WTC11 (cell line): Measurements from ENCODE around the gene IL17RC. TPM values are rescaled to one million over a fixed set of nuclear protein-coding genes. Genes with fewer than 3 reads are reported as not detected.
"Not testable (repeated sequence)": the region's sequence is repeated elsewhere in the genome, so short reads cannot be mapped to it uniquely, and the experiment has no call there.

Experiments
- ATAC-seq: fragments of 200-7000 bp; cut with Tn5 transposase; 2 replicates; pipeline ENCODE4 v1.10.0; 2021; ENCODE audit warnings: mild to moderate bottlenecking, moderate library complexity
- CTCF ChIA-PET: fragments of 300-600 bp; sonication (Branson Sonifier 250); formaldehyde crosslinking; loops from one replicate; lab custom pipeline; 2021; ENCODE audit warnings: antibody characterized with exemption; lab: Charles Lee
- POLR2A ChIA-PET: fragments of 350-600 bp; sonication (Branson Sonifier 250); formaldehyde crosslinking; loops from one replicate; lab custom pipeline; 2021; ENCODE audit warnings: antibody characterized with exemption; lab: Charles Lee
- DNase-seq: peaks from one replicate; pipeline ENCODE4 v3.0.0; 2021; ENCODE audit warnings: low spot score
- H3K27ac Mint-ChIP-seq: 2 replicates; pipeline ENCODE4 v1.8.0; 2021; ENCODE audit warnings: mixed read lengths
- H3K27me3 Mint-ChIP-seq: 2 replicates; pipeline ENCODE4 v1.8.0; 2021; ENCODE audit warnings: low read depth, mild to moderate bottlenecking, moderate library complexity, mixed read lengths
- H3K36me3 Mint-ChIP-seq: 2 replicates; pipeline ENCODE4 v1.8.0; 2021; ENCODE audit warnings: mixed read lengths
- H3K4me1 Mint-ChIP-seq: 2 replicates; pipeline ENCODE4 v1.8.0; 2022; ENCODE audit warnings: mixed read lengths
- H3K4me3 Mint-ChIP-seq: 2 replicates; pipeline ENCODE4 v1.8.0; 2021; ENCODE audit warnings: mild to moderate bottlenecking, moderate library complexity, mixed read lengths
- H3K9me3 Mint-ChIP-seq: 2 replicates; pipeline ENCODE4 v1.8.0; 2021; ENCODE audit warnings: mixed read lengths
- ESRRA ChIP-seq: sonication (generic); formaldehyde crosslinking; IDR thresholded peaks from 2 replicates; pipeline ENCODE4 v1.8.1; 2022; ENCODE audit warnings: mild to moderate bottlenecking, missing genetic modification reagents, borderline replicate concordance
- FOXJ3 ChIP-seq: sonication (generic); formaldehyde crosslinking; IDR thresholded peaks from 2 replicates; pipeline ENCODE4 v1.9.0; 2021; ENCODE audit warnings: missing genetic modification reagents, mild to moderate bottlenecking, borderline replicate concordance
- GRHL2 ChIP-seq: fragments of 250-450 bp; sonication (Bioruptor Pico); IDR thresholded peaks from 2 replicates; pipeline ENCODE4 v1.8.0; 2022; ENCODE audit warnings: mild to moderate bottlenecking, moderate library complexity; ENCODE audit not compliant: insufficient replicate concordance, severe bottlenecking
- NFATC4 ChIP-seq: fragments of 250-450 bp; sonication (Bioruptor Pico); IDR thresholded peaks from 2 replicates; pipeline ENCODE4 v1.9.0; 2021; ENCODE audit warnings: mild to moderate bottlenecking
- NR2C2 ChIP-seq: sonication (generic); formaldehyde crosslinking; IDR thresholded peaks from 2 replicates; pipeline ENCODE4 v1.8.0; 2022; ENCODE audit warnings: mild to moderate bottlenecking, missing genetic modification reagents
- NR3C1 ChIP-seq: sonication (generic); formaldehyde crosslinking; conservative IDR thresholded peaks from 2 replicates; pipeline ENCODE4 v1.8.1; 2023; ENCODE audit warnings: low read depth, mild to moderate bottlenecking, missing genetic modification reagents
- TEAD1 ChIP-seq: sonication (generic); formaldehyde crosslinking; IDR thresholded peaks from 2 replicates; pipeline ENCODE4 v1.8.0; 2022; ENCODE audit warnings: mild to moderate bottlenecking, missing genetic modification reagents
- ZNF138 ChIP-seq: sonication (generic); formaldehyde crosslinking; conservative IDR thresholded peaks from 2 replicates; pipeline ENCODE4 v1.8.1; 2022; ENCODE audit warnings: mild to moderate bottlenecking, moderate library complexity, missing genetic modification reagents
- ZNF219 ChIP-seq: sonication (generic); formaldehyde crosslinking; IDR thresholded peaks from 2 replicates; pipeline ENCODE4 v1.8.0; 2023; ENCODE audit warnings: missing genetic modification reagents, mild to moderate bottlenecking, borderline replicate concordance
- ZNF232 ChIP-seq: sonication (generic); formaldehyde crosslinking; IDR thresholded peaks from 2 replicates; pipeline ENCODE4 v1.8.0; 2022; ENCODE audit warnings: mild to moderate bottlenecking, missing genetic modification reagents
- ZNF396 ChIP-seq: fragments of 250-450 bp; sonication (Bioruptor Pico); IDR thresholded peaks from 2 replicates; pipeline ENCODE4 v1.8.0; 2021; ENCODE audit warnings: mild to moderate bottlenecking, moderate library complexity, borderline replicate concordance
- total RNA-seq: library from RNA; stranded (reverse); gene quantifications from 3 replicates; pipeline ENCODE4 v1.2.3, GENCODE V29; 2021
- TF ChIP-seq, protein P1 (sequence below): sonication (generic); formaldehyde crosslinking; conservative IDR thresholded peaks from 2 replicates; pipeline ENCODE4 v1.8.1; 2022; ENCODE audit warnings: mild to moderate bottlenecking, missing genetic modification reagents
- TF ChIP-seq, protein P2 (sequence below): sonication (generic); formaldehyde crosslinking; IDR thresholded peaks from 2 replicates; pipeline ENCODE4 v1.8.0; 2022; ENCODE audit warnings: mild to moderate bottlenecking, missing genetic modification reagents
- TF ChIP-seq, protein P3 (sequence below): fragments of 250-450 bp; sonication (Bioruptor Pico); IDR thresholded peaks from 2 replicates; pipeline ENCODE4 v1.9.0; 2021; ENCODE audit warnings: mild to moderate bottlenecking
- TF ChIP-seq, protein P4 (sequence below): fragments of 250-450 bp; sonication (Bioruptor Pico); IDR thresholded peaks from 2 replicates; pipeline ENCODE4 v1.8.0; 2021; ENCODE audit warnings: mild to moderate bottlenecking
- TF ChIP-seq, protein P5 (sequence below): sonication (generic); formaldehyde crosslinking; IDR thresholded peaks from 2 replicates; pipeline ENCODE4 v1.8.0; 2022; ENCODE audit warnings: mild to moderate bottlenecking, missing genetic modification reagents
- TF ChIP-seq, protein P6 (sequence below): sonication (generic); formaldehyde crosslinking; IDR thresholded peaks from 2 replicates; pipeline ENCODE4 v1.8.0; 2022; ENCODE audit warnings: missing genetic modification reagents
- TF ChIP-seq, protein P7 (sequence below): fragments of 250-450 bp; sonication (Bioruptor Pico); IDR thresholded peaks from 2 replicates; pipeline ENCODE4 v2.1.2; 2022; ENCODE audit warnings: mild to moderate bottlenecking, moderate library complexity

IL17RC gene
- total RNA-seq, 1 experiment from 2014 or later: 10.1 TPM

DNA sequence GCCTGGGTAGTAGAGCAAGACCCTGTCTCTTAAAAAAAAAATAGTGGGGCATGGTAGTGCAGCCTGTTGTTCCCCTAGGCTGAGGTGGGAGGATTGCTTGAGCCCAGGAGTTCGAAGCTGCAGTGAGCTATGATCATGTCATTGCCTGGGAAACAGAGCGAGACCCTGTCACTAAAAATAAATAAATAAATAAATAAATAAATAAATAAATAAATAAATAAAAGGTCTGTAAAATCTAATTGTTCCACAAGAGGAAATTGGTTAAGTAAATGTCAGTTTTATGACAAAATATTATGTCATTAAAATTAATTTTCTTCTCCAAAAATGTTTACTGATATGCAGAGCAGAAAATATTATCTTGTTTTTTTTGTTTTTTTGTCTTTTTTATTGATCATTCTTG, 22.1 kb downstream of the IL17RC start:
- no peaks in the 10 kb centered on the region for H3K27me3 Mint-ChIP-seq
- H3K36me3 Mint-ChIP-seq: peaks cover 34% of the 10 kb centered on the region
- ATAC-seq (no peak), DNase-seq (no peak)
- H3K9me3 Mint-ChIP-seq: peaks cover 3% of the 10 kb centered on the region; the same call in 1 of the 2 replicates
- H3K27ac Mint-ChIP-seq: no peak overlapping the region
- ChIA-PET POLR2A (no interaction called here), CTCF (interaction anchor here (0.6 kb wide), 1 partner anchor 8 kb away, joined by 3 read pairs; no protein-coding TSS in a partner anchor)
- TF ChIP-seq NR3C1 (CRISPR knock-in tag): no peak
- no peak for TF ChIP-seq ZNF396 (CRISPR knock-in tag)
- TF ChIP-seq FOXJ3: no peak
- TF ChIP-seq GRHL2 (CRISPR knock-in tag): no peak
- TF ChIP-seq ZNF232 (CRISPR knock-in tag): no peak
- TF ChIP-seq NR2C2 (CRISPR knock-in tag): no peak
- TF ChIP-seq ZNF219 (CRISPR knock-in tag): no peak
- no peak for TF ChIP-seq NFATC4 (CRISPR knock-in tag)
- TF ChIP-seq, protein P1, sequence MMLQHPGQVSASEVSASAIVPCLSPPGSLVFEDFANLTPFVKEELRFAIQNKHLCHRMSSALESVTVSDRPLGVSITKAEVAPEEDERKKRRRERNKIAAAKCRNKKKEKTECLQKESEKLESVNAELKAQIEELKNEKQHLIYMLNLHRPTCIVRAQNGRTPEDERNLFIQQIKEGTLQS (CRISPR knock-in tag): no peak
- no peak for TF ChIP-seq ZNF138 (CRISPR knock-in tag)
- TF ChIP-seq, protein P2, sequence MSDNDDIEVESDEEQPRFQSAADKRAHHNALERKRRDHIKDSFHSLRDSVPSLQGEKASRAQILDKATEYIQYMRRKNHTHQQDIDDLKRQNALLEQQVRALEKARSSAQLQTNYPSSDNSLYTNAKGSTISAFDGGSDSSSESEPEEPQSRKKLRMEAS (CRISPR knock-in tag): no peak
- TF ChIP-seq, protein P3, sequence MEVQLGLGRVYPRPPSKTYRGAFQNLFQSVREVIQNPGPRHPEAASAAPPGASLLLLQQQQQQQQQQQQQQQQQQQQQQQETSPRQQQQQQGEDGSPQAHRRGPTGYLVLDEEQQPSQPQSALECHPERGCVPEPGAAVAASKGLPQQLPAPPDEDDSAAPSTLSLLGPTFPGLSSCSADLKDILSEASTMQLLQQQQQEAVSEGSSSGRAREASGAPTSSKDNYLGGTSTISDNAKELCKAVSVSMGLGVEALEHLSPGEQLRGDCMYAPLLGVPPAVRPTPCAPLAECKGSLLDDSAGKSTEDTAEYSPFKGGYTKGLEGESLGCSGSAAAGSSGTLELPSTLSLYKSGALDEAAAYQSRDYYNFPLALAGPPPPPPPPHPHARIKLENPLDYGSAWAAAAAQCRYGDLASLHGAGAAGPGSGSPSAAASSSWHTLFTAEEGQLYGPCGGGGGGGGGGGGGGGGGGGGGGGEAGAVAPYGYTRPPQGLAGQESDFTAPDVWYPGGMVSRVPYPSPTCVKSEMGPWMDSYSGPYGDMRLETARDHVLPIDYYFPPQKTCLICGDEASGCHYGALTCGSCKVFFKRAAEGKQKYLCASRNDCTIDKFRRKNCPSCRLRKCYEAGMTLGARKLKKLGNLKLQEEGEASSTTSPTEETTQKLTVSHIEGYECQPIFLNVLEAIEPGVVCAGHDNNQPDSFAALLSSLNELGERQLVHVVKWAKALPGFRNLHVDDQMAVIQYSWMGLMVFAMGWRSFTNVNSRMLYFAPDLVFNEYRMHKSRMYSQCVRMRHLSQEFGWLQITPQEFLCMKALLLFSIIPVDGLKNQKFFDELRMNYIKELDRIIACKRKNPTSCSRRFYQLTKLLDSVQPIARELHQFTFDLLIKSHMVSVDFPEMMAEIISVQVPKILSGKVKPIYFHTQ (CRISPR knock-in tag): no peak
- TF ChIP-seq TEAD1 (CRISPR knock-in tag): no peak
- no peak for TF ChIP-seq ESRRA
- TF ChIP-seq, protein P4, sequence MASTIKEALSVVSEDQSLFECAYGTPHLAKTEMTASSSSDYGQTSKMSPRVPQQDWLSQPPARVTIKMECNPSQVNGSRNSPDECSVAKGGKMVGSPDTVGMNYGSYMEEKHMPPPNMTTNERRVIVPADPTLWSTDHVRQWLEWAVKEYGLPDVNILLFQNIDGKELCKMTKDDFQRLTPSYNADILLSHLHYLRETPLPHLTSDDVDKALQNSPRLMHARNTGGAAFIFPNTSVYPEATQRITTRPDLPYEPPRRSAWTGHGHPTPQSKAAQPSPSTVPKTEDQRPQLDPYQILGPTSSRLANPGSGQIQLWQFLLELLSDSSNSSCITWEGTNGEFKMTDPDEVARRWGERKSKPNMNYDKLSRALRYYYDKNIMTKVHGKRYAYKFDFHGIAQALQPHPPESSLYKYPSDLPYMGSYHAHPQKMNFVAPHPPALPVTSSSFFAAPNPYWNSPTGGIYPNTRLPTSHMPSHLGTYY: no peak
- TF ChIP-seq, protein P5, sequence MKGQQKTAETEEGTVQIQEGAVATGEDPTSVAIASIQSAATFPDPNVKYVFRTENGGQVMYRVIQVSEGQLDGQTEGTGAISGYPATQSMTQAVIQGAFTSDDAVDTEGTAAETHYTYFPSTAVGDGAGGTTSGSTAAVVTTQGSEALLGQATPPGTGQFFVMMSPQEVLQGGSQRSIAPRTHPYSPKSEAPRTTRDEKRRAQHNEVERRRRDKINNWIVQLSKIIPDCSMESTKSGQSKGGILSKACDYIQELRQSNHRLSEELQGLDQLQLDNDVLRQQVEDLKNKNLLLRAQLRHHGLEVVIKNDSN: no peak
- H3K4me3 Mint-ChIP-seq: no peak overlapping the region
- peaks cover 12% of the 10 kb centered on the region for H3K4me1 Mint-ChIP-seq

DNA sequence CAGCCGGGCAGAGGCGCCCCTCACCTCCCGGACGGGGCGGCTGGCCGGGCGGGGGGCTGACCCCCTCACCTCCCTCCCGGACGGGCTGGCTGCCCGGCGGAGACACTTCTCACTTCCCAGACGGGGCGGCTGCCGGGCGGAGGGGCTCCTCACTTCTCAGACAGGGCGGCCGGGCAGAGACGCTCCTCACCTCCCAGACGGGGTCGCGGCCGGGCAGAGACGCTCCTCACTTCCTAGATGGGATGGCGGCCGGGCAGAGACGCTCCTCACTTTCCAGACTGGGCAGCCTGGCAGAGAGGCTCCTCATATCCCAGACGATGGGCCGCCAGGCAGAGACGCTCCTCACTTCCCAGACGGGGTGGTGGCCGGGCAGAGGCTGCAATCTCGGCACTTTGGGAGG, 23.0 kb downstream of the IL17RC start:
- H3K4me1 Mint-ChIP-seq, H3K4me3 Mint-ChIP-seq, H3K27me3 Mint-ChIP-seq, H3K9me3 Mint-ChIP-seq, CTCF ChIA-PET, DNase-seq, H3K27ac Mint-ChIP-seq, POLR2A ChIA-PET, ATAC-seq: not testable (repeated sequence)
- peaks cover 34% of the 10 kb centered on the region for H3K36me3 Mint-ChIP-seq

DNA sequence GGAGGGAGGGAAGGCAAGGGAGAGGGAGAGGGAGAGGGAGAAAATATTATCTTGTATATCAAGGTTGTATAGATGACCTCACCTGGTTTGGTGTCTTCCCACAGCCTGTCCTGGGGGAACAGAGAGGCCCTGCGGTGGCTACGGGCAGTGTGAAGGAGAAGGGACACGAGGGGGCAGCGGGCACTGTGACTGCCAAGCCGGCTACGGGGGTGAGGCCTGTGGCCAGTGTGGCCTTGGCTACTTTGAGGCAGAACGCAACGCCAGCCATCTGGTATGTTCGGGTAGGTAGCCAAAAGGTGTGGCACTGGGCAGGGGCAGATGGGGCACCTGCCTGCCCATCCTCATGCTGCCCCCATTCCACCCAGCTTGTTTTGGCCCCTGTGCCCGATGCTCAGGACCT, 23.8 kb downstream of the IL17RC start:
- ChIA-PET CTCF (interaction anchor here (0.5 kb wide), 1 partner anchor 113 kb away, joined by 4 read pairs; no protein-coding TSS in a partner anchor), POLR2A (no interaction called here)
- H3K27me3 Mint-ChIP-seq: no peaks in the 10 kb centered on the region
- H3K27ac Mint-ChIP-seq: no peak overlapping the region
- H3K4me1 Mint-ChIP-seq: peaks cover 2% of the 10 kb centered on the region; the same call in 1 of the 2 replicates
- TF ChIP-seq, protein P6, sequence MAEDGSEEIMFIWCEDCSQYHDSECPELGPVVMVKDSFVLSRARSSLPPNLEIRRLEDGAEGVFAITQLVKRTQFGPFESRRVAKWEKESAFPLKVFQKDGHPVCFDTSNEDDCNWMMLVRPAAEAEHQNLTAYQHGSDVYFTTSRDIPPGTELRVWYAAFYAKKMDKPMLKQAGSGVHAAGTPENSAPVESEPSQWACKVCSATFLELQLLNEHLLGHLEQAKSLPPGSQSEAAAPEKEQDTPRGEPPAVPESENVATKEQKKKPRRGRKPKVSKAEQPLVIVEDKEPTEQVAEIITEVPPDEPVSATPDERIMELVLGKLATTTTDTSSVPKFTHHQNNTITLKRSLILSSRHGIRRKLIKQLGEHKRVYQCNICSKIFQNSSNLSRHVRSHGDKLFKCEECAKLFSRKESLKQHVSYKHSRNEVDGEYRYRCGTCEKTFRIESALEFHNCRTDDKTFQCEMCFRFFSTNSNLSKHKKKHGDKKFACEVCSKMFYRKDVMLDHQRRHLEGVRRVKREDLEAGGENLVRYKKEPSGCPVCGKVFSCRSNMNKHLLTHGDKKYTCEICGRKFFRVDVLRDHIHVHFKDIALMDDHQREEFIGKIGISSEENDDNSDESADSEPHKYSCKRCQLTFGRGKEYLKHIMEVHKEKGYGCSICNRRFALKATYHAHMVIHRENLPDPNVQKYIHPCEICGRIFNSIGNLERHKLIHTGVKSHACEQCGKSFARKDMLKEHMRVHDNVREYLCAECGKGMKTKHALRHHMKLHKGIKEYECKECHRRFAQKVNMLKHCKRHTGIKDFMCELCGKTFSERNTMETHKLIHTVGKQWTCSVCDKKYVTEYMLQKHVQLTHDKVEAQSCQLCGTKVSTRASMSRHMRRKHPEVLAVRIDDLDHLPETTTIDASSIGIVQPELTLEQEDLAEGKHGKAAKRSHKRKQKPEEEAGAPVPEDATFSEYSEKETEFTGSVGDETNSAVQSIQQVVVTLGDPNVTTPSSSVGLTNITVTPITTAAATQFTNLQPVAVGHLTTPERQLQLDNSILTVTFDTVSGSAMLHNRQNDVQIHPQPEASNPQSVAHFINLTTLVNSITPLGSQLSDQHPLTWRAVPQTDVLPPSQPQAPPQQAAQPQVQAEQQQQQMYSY (CRISPR knock-in tag): 0 out of 2 replicates have a peak, but pooled peaks have one; percentile 11
- TF ChIP-seq ESRRA: no peak
- TF ChIP-seq, protein P7, sequence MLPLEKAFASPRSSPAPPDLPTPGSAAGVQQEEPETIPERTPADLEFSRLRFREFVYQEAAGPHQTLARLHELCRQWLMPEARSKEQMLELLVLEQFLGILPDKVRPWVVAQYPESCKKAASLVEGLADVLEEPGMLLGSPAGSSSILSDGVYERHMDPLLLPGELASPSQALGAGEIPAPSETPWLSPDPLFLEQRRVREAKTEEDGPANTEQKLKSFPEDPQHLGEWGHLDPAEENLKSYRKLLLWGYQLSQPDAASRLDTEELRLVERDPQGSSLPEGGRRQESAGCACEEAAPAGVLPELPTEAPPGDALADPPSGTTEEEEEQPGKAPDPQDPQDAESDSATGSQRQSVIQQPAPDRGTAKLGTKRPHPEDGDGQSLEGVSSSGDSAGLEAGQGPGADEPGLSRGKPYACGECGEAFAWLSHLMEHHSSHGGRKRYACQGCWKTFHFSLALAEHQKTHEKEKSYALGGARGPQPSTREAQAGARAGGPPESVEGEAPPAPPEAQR (CRISPR knock-in tag): no peak
- peaks cover 3% of the 10 kb centered on the region; the same call in 1 of the 2 replicates for H3K9me3 Mint-ChIP-seq
- no peak for DNase-seq
- ATAC-seq: no peak
- H3K36me3 Mint-ChIP-seq: peaks cover 29% of the 10 kb centered on the region
- H3K4me3 Mint-ChIP-seq: no peak overlapping the region
